Stimulated activated naive B cell treated with anti-CD40 and anti-IgM and Interleukin-4, amounts not matched to agents 10 μg/mL and 1 μg/mL and 100 μg/mL, for 72 hours (primary cell): ENCODE results near the gene PPP1R1B.

ENCODE experiments used
- ATAC-seq, 2 donors: fragments of 150-1000 bp; cut with Tn5 transposase; replicated peaks; 2 replicates each; pipeline ENCODE4 v1.10.0; 2021; ENCODE audit warnings: moderate library complexity in 1 of 2
- DNase-seq: peaks from one replicate; pipeline ENCODE4 v3.0.0; 2021
- H3K27ac Mint-ChIP-seq: one replicate; pipeline ENCODE4 v1.8.0; 2022; ENCODE audit warnings: mild to moderate bottlenecking, mixed read lengths
- H3K27me3 Mint-ChIP-seq, 2 donors: one replicate each; pipeline ENCODE4 v1.8.0; 2022; ENCODE audit warnings: mixed read lengths in 2 of 2
- H3K36me3 Mint-ChIP-seq, 2 donors: one replicate each; pipeline ENCODE4 v1.8.0; 2022; ENCODE audit warnings: mixed read lengths in 2 of 2, mild to moderate bottlenecking in 1 of 2
- H3K4me1 Mint-ChIP-seq, 2 donors: one replicate each; pipeline ENCODE4 v1.8.0; 2022; ENCODE audit warnings: mixed read lengths in 2 of 2, mild to moderate bottlenecking in 1 of 2
- H3K4me3 Mint-ChIP-seq, 2 donors: one replicate each; pipeline ENCODE4 v1.8.0; 2022; ENCODE audit warnings: mild to moderate bottlenecking in 2 of 2, mixed read lengths in 2 of 2, moderate library complexity in 1 of 2
- H3K9me3 Mint-ChIP-seq, 2 donors: one replicate each; pipeline ENCODE4 v1.8.0; 2022; ENCODE audit warnings: mixed read lengths in 2 of 2, mild to moderate bottlenecking in 1 of 2

PPP1R1B gene

GRCh38 chr17:39639043-39639442 is 12.3 kb downstream of the PPP1R1B start:
- ATAC-seq (no peak), DNase-seq (no peak)
- Mint-ChIP-seq H3K27ac (no peak overlapping the region), H3K27me3 (no peaks in the 10 kb centered on the region), H3K4me3 (peak overlapping the region; percentile 10 to 25), H3K4me1 (peaks cover 69 to 85% of the 10 kb centered on the region in 2 donors), H3K36me3 (peaks cover 11 to 15% of the 10 kb centered on the region in 2 donors), H3K9me3 (no peaks in the 10 kb centered on the region)

- Mint-ChIP-seq H3K27ac (peak overlapping the region; percentile 70), H3K27me3 (no peaks in the 10 kb centered on the region), H3K4me1 (peaks cover 68 to 85% of the 10 kb centered on the region in 2 donors), H3K36me3 (peaks cover 11 to 15% of the 10 kb centered on the region in 2 donors), H3K9me3 (no peaks in the 10 kb centered on the region), H3K4me3 (peak overlapping the region; percentile 10 to 25)
- DNase-seq (no peak), ATAC-seq (no peak)
Measured at GRCh38 chr17:39639566-39640458, 13.1 kb downstream of the PPP1R1B start.

DNA sequence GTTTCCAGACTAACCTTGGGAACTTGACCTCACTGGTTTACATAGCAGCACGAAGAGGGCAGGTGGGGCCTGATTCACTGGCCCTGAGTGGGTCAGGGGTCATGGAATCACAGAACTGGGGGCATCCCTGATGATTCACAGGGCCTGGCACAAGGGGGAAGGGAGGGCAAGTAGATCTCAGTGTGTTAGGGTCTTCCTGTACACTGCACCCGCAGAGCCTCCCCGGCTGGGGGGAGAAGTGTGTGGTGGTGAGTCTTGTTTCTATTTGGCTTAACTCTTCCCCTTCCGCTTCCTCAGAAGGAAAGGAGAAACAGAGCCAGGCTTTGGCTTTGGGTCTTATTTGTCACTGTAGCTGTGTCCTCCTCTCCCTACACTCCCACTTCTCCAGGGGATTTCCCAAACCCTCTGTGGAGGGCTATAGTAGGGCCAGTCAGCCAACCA is 13.9 kb downstream of the PPP1R1B start:
- no peak for DNase-seq
- Mint-ChIP-seq H3K4me3 (peak overlapping the region; percentile 43 to 59), H3K4me1 (peaks cover 69 to 89% of the 10 kb centered on the region in 2 donors), H3K27me3 (no peaks in the 10 kb centered on the region), H3K9me3 (no peaks in the 10 kb centered on the region), H3K36me3 (peaks cover 11 to 17% of the 10 kb centered on the region in 2 donors), H3K27ac (peak overlapping the region; percentile 42)
- no peak for ATAC-seq

- Mint-ChIP-seq H3K9me3 (no peaks in the 10 kb centered on the region), H3K4me1 (peaks cover 65 to 87% of the 10 kb centered on the region in 2 donors), H3K36me3 (peaks cover 12 to 18% of the 10 kb centered on the region in 2 donors), H3K27me3 (no peaks in the 10 kb centered on the region), H3K4me3 (no peak overlapping the region), H3K27ac (no peak overlapping the region)
- ATAC-seq = no peak
- DNase-seq = no peak
Measured at GRCh38 chr17:39641097-39641496, 14.3 kb downstream of the PPP1R1B start.

- Mint-ChIP-seq H3K4me1 (peaks cover 60 to 82% of the 10 kb centered on the region in 2 donors), H3K36me3 (peaks cover 14 to 18% of the 10 kb centered on the region in 2 donors), H3K4me3 (no peak overlapping the region), H3K9me3 (no peaks in the 10 kb centered on the region), H3K27ac (peak overlapping the region; percentile 85), H3K27me3 (no peaks in the 10 kb centered on the region)
- ATAC-seq (no peak), DNase-seq (no peak)
Measured at GRCh38 chr17:39641883-39642282, 15.1 kb downstream of the PPP1R1B start.

DNA sequence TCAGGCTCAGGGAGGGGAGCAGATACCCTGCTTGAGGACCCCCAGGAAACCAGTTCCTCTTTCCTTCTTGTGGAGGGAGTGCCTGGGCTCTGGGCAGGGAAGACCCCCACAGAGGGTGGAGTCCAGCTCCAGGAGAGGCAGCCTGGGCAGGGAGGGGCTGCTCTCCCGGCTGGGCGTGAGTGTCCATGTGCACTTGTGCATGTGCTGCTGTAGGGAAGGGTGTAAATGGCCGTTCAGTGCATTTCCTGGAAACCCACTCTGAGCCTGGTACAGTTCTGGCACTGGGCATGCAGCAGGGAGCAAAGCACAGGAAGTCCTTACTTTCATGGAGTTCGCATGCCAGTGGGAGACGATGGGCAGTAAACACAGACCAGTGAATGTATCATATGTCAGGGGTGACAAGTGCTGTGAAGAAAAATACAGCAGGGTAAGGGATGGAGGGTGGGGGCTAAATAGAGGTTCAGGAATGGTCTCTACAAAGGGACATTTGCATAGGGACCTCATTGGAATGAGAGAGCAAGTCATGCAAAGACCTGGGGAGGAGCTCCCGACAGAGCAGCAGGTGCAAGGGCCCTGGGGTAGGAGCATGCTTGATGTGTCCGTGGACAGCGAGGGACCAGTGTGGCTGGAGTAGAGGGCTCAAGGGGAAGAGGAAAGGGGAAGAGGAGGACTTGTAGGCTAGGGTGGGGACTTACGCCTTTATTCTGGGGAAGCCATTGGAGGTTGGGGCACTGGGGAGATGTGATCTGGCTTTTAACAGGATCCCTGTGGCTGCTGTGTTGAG is 15.7 kb downstream of the PPP1R1B start:
- Mint-ChIP-seq H3K4me3 (no peak overlapping the region), H3K27me3 (no peaks in the 10 kb centered on the region), H3K27ac (peak overlapping the region; percentile 45), H3K4me1 (peaks cover 60 to 87% of the 10 kb centered on the region in 2 donors), H3K9me3 (no peaks in the 10 kb centered on the region), H3K36me3 (peaks cover 14 to 18% of the 10 kb centered on the region in 2 donors)
- DNase-seq = no peak
- no peak for ATAC-seq

- DNase-seq (no peak), ATAC-seq (no peak)
- Mint-ChIP-seq H3K9me3 (no peaks in the 10 kb centered on the region), H3K27ac (peak overlapping the region; percentile 45), H3K36me3 (peaks cover 14 to 15% of the 10 kb centered on the region in 2 donors), H3K4me3 (no peak overlapping the region), H3K27me3 (no peaks in the 10 kb centered on the region), H3K4me1 (peaks cover 53 to 81% of the 10 kb centered on the region in 2 donors)
Measured at GRCh38 chr17:39643271-39643670, 16.5 kb downstream of the PPP1R1B start.

DNA sequence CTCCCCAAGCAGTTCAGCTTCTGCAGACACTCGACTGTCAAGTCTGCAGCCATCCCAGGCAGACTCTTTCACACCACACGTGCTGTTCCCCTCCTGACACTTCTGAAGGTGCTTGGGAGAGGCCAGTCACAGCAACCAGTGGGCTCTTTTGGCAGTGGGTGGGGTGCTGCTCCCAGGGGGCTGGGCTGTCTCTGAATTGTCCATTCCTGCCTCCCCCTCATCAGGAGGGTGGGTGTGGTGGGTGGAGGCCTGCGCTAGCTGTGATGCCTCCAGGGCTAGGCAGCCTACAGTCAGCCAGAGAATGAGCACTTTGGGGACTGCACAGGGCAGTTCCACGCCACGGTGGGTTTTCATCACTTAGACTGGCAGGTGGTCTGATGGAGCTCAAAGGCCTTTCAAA is 20.5 kb downstream of the PPP1R1B start:
- Mint-ChIP-seq H3K36me3 (peaks cover 18 to 29% of the 10 kb centered on the region in 2 donors), H3K4me3 (no peak overlapping the region), H3K4me1 (peaks cover 39 to 74% of the 10 kb centered on the region in 2 donors), H3K9me3 (no peaks in the 10 kb centered on the region), H3K27ac (no peak overlapping the region), H3K27me3 (no peaks in the 10 kb centered on the region)
- ATAC-seq = no peak
- no peak for DNase-seq

GRCh38 chr17:39648616-39649366 is 22.0 kb downstream of the PPP1R1B start:
- DNase-seq = no peak
- Mint-ChIP-seq H3K4me3 (no peak overlapping the region), H3K36me3 (peaks cover 22% of the 10 kb centered on the region in 2 donors), H3K27ac (peak overlapping the region; percentile 5), H3K9me3 (no peaks in the 10 kb centered on the region), H3K4me1 (peaks cover 35 to 72% of the 10 kb centered on the region in 2 donors), H3K27me3 (no peaks in the 10 kb centered on the region)
- no peak for ATAC-seq

DNA sequence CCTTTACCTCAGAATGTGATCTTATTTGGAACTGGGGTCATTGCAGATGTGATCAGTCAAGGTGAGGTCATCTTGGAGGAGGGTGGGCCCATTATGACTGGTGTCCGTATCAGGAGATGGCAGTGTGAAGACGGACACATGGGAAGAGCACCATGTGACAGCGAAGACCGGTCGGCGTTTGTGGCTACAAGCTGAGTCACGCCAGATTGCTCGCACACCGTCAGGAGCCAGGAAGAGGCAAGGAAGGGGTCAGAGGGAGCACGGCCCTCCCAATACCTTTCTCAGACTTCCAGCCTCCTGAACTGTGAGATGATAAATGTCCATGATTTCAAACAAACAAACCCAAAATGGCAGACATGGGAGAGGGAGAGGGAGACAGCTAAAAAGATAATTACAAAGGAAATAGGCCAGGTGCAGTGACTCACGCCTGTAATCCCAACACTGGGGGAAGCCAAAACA is 23.4 kb downstream of the PPP1R1B start:
- DNase-seq (no peak), ATAC-seq (no peak)
- no peak overlapping the region for H3K27ac Mint-ChIP-seq
- H3K4me1 Mint-ChIP-seq = peaks cover 30 to 69% of the 10 kb centered on the region in 2 donors
- peaks cover 21 to 30% of the 10 kb centered on the region in 2 donors for H3K36me3 Mint-ChIP-seq
- no peaks in the 10 kb centered on the region for H3K27me3 Mint-ChIP-seq
- H3K4me3 Mint-ChIP-seq = no peak overlapping the region
- no peaks in the 10 kb centered on the region for H3K9me3 Mint-ChIP-seq

GRCh38 chr17:39651923-39652586 is 25.3 kb downstream of the PPP1R1B start:
- DNase-seq = no peak
- Mint-ChIP-seq H3K27me3 (no peaks in the 10 kb centered on the region), H3K9me3 (no peaks in the 10 kb centered on the region), H3K27ac (no peak overlapping the region), H3K4me1 (peaks cover 32 to 73% of the 10 kb centered on the region in 2 donors), H3K36me3 (peaks cover 24 to 40% of the 10 kb centered on the region in 2 donors), H3K4me3 (no peak overlapping the region)
- no peak for ATAC-seq

DNA sequence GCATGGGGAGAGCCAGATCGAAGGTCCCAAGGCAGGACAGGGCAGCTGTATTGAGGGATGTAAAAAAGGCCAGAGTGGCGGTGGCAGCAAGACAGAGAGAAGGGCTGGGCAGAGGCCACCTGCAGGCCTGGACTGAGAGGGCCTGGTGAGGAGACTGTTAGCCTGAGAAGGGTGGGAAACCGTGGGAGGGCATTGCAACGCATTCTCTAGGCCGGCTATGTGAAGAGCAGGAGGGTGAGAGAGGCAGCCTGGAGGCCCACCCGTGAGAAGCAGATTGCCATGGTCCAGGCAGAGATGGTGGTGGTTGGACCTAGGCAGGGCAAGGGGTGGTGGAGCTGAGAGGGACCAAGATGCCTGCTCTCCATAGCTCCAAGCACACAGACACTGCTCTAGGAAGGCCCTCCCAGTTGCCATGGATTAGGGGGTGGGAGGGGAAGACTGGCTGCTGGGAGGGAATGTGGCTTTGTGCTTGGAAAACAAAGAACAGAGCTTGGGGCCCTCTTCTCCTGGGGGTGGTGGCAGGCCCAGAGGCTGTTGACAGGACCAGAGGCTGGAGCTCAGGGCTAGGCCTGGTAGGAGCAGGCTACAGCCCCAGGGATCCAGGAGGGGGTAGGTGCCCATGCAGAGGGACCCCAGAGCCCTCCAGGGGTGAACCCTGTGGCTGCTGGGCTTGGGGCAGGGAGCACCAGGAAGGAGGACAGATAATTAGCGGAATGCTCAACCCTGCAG is 26.0 kb downstream of the PPP1R1B start:
- Mint-ChIP-seq H3K4me3 (no peak overlapping the region), H3K27ac (no peak overlapping the region), H3K36me3 (peaks cover 26 to 43% of the 10 kb centered on the region in 2 donors), H3K27me3 (no peaks in the 10 kb centered on the region), H3K9me3 (no peaks in the 10 kb centered on the region), H3K4me1 (peaks cover 33 to 70% of the 10 kb centered on the region in 2 donors)
- ATAC-seq (no peak), DNase-seq (no peak)

- Mint-ChIP-seq H3K9me3 (no peaks in the 10 kb centered on the region), H3K36me3 (peaks cover 28 to 48% of the 10 kb centered on the region in 2 donors), H3K27me3 (no peaks in the 10 kb centered on the region), H3K27ac (no peak overlapping the region), H3K4me1 (peaks cover 38 to 75% of the 10 kb centered on the region in 2 donors), H3K4me3 (no peak overlapping the region)
- no peak for DNase-seq
- no peak for ATAC-seq
Measured at GRCh38 chr17:39653316-39653661, 26.5 kb downstream of the PPP1R1B start.
